HG02759 (cell line): ENCODE results near the gene PCBP4.

Experiments used
- ATAC-seq: cut with Tn5 transposase; IDR thresholded peaks from one replicate; pipeline ENCODE4 v1.9.1; 2021; ENCODE audit warnings: mild to moderate bottlenecking, moderate library complexity; ENCODE audit not compliant: unreplicated experiment

Gene PCBP4

DNA sequence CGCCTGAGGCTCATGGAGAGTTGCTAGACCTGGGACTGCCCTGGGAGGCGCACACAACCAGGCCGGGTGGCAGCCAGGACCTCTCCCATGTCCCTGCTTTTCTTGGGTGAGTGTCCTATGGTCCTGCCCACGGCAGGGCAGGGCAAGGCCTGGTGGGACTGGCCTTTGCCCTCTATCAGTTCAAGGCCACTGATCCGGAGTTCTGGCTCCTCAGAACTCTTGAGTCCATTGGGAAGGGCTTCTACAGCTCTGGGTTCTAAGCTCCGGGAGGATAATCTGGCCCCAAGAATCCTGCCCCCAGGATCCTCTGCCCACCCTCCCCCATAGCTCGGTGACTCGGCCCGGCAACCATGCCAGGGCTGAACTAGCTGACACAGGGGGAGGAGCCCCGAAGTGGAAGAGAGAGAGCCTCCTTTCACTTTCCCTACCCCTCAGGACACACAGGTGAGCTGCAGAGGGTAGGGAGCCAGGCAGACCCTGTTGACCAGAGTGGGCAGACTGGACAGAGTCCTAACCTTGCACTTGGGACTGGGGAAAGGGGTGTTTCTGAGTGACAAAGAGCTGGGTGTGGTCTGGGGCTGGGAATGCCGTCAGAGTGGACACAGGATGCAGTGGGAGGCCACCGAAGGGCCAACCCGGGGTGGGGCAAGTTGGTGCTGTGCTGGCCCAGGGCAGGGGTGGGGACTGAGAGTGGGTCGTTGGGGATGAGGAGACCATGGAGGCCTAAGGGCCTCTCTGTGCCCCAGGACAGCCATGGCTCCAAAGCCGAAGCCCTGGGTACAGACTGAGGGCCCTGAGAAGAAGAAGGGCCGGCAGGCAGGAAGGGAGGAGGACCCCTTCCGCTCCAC, 24.4 kb downstream of the PCBP4 start:
- ATAC-seq, result no peak

DNA sequence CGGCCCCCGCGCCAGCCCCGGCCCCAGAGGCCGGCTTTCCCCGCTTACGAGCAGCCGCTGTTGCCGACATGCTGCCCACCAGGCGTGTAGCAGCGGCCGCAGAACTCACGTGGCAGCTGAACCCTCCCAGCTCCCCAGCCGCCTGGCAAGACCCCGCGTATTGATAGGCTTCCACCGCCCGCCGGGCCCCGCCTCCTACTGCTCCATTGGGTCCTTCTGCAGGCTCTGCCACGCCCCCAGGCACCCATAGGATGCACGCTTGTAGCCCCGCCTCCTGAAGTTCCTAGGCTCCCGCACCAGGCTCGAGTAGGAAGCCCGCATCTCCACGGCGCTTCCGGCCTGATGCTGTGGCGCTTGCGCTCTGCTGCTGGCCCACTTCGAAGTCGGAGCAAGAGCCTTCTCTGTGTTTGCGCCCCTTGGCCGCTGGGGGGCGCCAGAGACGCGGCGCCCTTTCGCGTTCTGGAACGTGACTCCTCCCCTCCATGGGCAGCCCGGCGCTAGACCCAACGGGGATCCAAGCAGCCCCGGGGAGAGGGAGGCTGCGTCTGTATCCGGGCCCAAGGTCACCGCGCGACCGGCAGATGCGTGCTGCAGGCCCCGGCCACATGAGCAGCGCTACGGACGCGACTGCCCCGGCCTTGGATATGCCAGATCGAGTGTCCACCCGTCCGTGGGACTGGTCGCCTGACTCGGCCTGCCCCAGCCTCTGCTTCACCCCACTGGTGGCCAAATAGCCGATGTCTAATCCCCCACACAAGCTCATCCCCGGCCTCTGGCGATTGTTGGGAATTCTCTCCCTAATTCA, 25.3 kb downstream of the PCBP4 start, which contains the start of the genes PARP3 and RRP9:
Gene PARP3, plus strand, starts transcription at position 566 of the 805 bp plus-strand sequence. CDS start 993 bp downstream, outside the sequence.
Gene RRP9, minus strand, starts transcription at position 107 of the 805 bp plus-strand sequence. Its CDS starts 37 bp downstream, at position 70.
- peak; percentile 88 for ATAC-seq

DNA sequence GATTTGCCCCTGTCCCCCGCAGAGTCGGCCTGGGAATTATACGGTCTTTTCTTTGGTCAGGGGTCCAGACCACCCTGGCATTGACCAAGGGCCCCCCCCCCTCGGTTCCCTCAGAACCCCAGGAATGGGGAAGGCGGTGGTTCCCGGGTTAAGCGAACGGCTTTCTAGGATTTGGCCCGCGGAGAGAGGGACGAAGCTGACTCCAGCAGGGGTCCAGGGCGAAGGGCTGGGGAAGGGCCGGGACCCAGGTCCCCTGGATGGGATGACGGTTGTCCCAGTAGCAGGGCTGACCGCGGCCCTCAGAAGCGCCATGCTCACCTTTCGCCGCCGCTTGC, 25.8 kb downstream of the PCBP4 start:
- ATAC-seq, result no peak

DNA sequence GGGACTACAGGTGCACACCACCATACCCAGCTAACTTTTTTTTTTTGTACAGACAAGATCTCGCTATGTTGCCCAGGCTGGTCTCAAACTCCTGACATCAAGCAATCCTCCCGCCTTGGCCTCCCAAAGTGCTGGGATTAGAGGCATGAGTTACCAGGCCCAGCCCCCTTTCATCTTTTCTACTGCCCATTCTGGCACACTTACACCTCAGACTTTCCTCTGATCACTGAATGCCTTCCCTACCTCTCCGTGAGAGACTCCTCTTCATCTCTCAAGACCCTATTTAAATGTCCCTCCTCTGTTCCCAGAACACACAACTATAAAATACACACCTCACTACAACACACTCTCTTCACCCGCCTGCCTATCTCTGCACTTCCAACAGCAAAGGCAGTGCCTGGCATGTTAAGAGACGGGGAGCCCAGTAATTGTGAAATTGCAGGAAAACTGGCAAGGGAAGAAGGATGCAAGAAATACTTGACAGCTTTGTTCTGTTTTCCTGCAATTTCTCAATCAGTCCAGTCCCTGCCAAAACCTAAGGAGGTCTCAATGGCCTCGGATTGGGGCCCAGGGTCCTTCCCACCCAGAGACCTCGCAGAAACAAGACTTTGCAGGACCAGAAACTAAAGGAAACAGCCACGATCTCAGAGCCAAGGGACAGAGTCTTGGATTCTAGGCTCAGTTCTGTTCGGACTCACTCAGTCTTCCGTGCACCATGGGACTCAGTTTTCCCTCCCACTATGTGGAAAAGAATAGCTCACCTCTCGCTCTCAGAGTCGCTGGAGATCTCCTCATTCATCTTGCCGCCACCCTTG, 26.4 kb downstream of the PCBP4 start:
- ATAC-seq, result no peak

DNA sequence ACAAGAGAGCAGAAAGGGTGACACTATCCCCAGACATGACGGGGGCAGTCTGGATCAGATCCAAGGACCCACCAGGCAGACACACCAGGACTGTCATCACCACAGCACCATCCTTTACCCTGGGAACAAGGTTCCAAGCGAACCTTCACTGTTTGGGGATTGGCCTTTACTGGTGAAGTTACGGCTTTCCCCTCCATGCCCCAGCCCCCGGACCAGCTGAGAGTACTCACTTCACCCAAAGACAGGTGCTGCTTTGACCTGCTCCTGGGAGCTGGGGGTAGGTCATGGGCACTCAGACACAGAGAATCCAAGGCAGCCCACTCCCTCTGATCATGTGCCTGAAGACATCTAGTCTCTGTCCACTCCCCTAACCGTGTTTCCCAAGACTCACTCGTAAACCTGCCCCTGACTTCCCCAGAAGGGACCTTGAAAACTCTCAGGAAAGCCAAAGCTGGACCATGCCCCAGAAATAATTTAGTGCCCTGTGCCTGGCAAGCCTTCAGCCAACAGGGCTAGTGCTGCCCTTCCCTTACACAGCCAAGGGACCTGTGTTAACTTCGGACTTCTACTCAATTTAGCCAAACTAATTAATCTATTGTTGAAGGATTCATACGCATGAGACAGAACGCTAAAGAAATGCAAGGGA, 28.4 kb downstream of the PCBP4 start:
- no peak for ATAC-seq

DNA sequence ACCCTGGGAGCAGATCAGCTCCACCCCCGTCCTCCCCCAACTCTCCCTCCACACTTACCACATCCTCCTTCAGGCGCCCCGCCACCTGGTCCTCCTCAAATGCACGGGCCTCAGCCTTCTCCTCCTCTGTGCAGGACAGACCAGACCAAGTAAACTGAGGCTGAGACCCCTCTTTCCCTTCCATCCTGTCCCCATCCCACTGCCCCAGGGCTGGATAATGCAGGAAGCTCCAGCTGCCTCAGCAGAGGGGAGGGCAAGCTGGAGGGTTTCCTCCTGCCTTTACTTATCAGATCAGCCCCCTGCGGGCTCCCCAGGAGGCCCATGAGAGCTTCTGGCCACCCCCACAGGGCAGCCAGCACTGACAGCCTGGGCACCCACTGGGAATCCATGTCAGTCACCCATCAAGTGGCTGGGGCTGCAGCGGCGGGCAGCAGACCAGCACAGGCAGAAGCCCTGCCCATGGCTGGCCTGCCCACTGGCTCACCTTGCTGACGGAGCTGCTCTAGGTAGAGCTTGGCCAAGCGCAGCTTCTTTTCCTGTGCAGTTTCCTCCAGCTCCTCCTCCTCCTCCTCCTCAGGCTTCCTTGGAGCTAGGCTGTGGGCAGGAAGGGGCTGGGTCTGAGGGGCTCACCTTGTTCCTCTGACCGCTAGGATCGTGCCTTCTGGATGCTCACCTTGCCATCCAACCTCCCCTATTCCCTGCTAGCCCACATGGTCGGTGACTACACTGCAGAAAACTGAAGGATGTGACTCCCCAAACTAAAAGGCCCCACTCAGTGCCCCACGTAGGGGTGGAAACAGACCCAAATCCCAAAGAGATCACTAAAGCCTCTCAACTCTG, 29.4 kb downstream of the PCBP4 start:
- ATAC-seq, result no peak

DNA sequence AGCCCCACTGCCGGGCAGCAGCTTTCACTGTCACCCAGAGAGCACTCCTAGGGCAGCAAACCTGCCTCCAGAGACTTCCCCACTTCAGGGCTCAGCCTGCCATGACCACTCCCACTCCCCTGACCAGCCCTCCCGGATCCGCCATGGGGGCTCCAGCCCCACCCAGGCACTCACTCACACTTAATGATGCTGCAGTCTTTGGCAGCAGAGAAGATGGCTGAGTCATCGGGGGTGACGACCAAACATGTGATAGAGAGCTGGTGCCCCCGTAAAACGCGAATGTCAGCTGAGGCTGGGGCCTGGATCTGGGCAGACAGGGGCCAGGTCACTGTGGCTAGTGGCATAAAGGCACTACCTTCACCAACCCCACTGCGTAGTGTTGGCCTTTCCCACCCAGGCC, 30.2 kb downstream of the PCBP4 start:
- ATAC-seq, result no peak

DNA sequence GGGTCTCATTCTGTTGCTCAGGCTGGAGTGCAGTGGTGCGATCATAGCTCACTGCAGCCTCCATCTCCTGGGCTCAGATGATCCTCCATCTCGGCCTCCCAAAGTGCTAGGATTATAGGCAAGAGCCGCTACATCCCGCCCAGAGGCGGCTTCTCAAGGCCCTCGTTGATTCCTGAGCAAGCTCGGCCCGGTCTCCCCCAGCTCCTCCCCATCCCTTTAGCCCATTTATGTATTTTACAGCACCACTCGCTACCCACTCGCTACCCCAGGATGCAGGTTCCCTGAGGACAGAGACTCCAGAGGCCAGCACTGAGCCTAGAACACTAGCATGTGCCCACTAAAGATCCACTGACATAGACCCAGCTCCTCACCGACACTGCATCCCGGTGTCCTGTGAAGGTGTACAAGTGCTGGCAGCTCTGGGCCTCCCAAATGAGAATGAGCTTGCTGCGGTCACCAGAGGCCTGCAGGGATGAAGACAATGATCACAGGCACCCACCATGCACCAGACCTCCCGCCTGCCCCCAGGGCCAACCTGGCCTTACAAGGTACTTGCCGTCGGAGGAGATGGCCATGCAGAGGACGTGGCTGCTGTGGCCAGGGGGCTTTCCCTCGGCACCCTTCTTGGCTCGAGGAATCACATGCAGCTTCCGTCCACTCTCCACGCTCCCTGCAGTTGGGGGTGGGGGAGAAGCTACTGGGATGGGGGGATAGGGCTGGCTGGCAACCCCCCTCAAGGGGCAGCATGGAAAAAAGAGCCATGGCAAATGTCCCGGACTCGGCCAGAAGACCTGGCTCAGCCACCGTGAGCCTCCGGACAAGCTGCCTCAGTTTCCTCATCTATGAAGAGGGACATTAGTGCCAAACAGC, 31.1 kb downstream of the PCBP4 start:
- ATAC-seq, result no peak

DNA sequence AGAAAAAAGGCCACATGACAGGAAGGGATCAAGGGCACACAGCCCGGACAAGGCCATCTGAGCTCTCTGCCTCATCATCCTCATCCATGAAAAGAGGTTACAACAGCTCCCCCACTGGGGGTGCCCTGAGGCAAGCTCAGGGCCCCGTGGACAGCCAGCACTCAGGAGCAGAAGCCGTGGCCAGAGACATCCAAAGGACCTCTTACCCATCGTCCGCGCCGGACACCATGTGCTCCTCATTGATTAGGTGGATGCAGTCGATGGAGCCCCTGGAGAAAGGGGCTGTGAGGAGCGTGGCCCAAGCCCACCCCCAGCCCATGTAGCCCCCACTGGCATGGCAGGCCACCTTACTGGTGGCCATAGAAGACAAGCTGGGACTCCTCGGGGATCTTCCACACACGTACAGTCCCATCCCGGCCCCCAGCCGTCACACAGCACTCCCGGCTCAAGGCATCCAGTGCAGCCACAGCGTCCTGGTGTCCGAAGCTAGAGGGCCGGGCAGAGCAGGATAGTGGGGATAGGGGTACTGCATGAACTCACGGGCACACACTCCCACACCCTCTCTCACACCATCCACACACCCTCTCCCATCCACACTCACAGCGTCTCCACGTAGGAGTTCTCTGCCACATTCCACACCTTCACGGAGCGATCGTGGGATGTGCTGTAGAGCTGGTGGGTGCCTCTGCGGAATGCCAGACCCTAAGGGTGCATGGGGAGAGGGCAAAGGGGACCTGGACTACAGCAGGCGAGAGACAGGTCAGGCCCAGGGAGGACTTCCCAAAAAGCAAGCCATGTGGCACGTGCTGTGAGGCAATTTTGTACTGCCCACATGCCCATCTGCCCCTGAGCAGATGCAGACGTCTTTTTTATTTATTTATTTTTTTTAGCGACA, 32.0 kb downstream of the PCBP4 start:
- no peak for ATAC-seq

DNA sequence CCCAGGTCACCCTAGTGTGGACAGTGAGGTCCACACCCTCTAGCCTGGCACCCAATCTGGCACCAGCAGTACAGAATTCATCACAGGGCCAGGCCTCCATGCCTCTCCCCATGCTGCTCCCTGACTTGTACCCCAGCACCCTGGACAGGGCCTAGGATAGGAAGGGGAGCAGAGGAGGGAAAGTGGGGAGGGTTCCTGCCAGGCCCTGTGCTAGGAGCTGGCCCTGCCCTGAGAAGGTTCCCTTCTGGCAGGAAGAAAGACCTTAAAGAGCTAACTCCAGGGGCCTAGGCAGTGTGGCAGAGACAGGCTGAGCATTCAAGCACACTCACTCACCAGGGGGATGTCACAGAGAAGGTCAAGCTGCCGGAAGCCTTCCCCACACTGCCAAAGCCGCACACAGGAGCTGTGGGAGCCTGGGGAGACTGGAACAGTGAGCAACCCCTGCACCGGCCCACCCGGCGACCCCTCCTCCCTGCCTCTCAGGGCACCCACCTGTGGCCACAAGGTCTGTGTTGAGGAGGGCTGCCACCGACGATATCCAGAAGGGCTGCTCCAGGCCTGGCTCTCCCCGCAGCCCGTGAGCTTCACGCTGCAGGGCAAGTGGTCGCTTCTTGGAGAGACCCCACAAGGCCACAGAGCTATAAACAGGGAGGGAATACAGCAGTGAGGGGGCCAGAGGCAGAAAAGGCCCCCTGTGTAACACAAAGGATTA, 33.0 kb downstream of the PCBP4 start:
- ATAC-seq, result no peak

DNA sequence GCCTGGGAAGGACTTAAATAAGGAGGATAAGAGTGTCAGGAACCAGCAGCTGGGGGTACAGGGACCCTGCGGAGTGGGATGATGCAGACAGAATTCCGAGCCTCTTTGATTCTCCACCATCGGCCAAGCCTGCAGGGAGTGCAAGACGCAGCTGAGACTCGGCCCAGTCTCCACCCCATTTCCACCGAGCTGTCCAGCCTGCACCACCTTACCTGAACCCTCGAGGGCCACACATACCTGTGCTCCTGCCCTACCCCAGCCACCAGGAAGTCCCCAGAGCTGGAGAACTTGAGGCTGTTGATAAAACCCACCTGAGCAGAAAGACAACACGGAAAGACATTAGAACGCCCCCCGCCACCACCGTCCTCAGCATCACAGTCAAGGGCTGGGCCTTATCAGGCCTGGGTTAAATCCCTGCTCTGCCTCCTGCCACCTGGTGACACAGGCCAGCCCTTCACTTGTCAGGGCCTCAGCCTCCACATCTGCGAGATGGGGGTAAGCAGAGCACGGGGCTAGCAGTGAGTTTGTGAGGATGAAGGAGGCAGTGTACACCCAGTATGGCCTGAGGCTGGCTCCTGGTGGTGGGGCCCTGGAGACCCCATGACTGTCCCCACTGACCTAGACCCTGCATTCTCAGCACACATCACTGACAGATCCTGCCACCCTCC, 33.6 kb downstream of the PCBP4 start:
- ATAC-seq, result no peak

DNA sequence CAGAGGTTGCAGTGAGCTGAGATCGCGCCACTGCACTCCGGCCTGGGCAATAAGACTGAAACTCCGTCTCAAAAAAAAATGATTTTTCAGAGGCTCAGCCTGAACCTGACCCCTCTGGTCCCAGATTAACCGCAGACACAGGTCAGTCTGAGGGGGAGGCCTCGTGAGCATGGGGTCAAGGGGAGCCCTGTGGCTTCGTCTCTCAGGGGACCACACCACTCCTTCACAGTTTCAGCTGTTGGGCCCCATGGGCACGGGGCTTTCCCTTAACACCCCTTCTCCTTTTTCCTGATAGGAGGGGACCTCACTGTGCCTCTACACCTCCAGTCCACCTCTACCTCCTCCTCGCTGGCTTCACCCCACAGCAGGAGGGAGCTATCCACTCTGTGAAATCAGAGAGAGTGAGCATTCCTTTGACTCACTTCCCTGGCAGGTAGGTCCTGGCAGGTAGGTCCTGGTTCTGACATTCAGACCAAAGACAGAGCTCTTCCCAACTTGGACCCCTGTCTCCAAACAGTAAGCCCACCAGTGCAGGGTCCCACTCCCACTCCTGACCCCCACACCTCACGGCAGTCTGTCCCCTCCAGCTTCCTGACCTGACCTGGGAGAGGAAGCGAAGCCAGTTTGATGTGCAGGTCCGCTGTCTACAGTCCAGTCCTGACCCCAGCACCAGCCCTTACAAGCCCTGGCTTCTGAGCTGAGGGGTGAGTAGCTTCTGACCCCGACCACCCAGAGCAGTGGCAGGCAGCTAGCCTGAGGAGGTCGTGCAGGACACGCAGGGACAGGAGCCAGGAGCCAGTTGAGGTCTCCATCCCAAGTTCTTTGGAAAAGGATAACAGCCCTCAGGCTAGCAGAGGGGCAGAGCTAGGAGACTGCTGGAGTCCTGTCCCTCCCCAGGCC, 34.5 kb downstream of the PCBP4 start:
- no peak for ATAC-seq

DNA sequence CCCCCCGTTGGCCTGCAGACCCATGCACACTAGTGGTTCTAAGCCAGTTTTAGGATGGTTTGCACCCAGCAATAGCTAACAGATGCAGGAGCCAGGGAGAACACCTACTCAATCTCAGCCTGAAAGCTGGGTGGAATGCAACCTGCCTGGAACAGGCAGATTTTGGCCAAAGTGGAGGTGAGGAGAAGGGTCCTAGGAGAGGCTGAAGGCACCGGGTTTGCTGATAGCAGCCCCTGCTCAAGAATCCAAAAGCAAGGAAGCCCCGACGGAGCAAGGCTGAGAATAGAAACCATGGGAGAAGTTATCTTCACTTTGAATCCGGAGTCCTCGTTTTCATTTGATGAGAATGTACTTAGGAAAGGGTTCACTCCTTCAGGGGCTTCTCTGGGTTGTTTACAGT, 35.5 kb downstream of the PCBP4 start:
- no peak for ATAC-seq

DNA sequence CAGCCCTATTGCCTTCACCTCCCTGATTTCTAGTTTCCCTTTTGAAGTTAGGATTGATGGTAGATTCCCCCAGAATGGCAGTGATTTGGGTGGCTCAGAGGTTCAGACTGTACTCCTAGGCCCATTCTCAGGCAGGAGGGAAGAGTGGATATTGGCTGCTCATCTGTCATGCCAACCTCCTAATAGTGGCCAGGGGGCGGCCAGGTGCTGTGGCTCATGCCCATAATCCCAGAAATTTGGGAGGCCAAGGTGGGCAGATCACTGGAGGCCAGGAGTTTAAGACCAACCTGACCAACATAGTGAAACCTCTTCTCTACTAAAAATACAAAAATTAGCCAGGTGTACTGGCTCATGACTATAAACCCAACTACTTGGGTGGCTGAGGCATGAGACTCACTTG, 36.8 kb downstream of the PCBP4 start:
- ATAC-seq, result no peak

DNA sequence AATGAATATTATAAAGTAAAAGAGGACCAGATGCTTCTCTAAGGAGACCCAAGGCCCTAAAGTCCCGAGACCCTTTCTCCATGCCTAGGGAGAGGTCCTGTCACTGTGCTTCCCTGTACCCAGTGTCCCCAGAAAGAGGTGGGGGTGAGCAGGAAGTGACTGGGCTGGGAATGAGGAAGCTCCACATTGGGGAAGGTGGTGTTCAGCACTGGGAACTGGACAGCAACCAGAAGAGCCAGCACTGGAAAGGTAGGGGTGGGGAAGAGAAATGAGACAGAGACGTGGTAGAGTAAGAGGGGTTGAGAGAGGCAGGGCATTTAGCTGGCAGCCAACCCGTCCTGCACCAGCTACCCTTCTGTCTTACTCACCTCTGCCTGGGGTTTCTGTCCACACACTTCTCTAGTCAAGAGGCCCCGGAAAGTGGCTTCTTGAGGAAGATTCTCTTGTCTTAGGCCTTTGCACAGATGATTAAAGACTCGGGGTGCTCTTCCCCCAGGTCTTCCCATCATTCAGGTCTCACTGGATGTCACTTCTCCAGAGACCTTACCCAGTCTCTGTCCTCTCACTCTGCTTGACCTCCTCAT, 37.7 kb downstream of the PCBP4 start:
- no peak for ATAC-seq
